C1 segment of cervical spinal cord (tissue), 14 donors: ENCODE results near the gene INSC.
"Not testable (repeated sequence)": the region's sequence is repeated elsewhere in the genome, so short reads cannot be mapped to it uniquely, and the experiment has no call there.

Experiments used
- DNase-seq, 14 donors: peaks; one replicate each; lab custom pipeline; 2025; lab: John Stamatoyannopoulos, UW

Gene INSC, protein sequence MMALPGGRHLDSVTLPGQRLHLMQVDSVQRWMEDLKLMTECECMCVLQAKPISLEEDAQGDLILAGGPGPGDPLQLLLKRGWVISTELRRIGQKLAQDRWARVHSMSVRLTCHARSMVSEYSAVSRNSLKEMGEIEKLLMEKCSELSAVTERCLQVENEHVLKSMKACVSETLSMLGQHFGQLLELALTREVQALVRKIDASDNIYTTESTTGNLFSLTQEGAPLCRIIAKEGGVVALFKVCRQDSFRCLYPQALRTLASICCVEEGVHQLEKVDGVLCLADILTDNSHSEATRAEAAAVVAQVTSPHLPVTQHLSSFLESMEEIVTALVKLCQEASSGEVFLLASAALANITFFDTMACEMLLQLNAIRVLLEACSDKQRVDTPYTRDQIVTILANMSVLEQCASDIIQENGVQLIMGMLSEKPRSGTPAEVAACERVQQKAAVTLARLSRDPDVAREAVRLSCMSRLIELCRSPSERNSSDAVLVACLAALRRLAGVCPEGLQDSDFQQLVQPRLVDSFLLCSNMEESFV

DNA sequence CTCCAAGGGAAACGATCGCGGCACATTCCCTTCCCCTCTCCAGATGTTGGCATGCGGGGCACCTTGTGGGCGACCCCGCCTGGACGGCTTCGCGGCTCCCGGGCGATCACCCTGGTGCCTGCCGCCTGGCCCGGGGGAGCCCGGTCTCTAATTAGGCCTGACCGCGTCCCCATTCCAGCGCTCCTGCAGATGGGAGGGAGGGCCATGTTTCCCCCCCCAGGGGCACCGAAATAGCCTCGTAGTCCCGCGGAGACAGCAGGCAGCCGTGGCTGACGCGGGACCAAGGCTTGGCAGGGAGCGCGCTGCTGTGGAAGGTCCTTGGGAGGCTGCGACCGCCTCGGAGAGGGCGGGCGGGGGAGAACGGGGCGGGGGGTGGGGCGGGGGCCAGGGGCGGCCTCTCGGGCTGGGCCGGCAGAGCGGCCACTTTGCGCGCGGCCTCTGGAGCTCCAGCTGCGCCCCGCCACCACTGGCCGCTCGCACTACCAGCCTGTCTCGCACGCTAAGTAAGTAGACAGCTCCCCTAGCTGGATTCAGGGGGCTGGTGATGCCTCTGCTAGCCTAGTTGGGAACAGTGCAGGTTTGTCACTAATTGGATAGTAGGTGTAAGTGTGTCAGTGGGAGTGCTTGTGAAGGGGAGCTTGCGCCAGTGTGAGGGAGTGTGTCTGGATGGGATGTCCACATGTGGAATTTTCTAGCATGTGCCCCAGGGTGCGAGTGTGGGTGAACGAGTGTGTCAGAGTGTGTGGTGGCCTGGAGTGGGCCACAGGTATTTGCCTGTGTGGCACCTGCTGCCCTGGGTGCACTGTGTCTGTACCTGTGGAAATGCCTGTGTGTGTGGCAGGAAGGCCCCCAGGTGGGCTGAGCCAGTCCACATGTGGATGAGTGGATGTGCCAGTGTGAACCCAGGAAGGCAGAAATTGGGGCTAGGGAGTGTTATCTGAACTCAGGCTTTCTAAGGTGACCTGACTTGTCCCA is at the start of gene INSC:
INSC (plus strand) TSS at position 423 of the 975 bp plus-strand sequence. CDS start 34,252 bp downstream, outside the sequence.
- peak in 1 of 14 donors; percentile 16 for DNase-seq

DNA sequence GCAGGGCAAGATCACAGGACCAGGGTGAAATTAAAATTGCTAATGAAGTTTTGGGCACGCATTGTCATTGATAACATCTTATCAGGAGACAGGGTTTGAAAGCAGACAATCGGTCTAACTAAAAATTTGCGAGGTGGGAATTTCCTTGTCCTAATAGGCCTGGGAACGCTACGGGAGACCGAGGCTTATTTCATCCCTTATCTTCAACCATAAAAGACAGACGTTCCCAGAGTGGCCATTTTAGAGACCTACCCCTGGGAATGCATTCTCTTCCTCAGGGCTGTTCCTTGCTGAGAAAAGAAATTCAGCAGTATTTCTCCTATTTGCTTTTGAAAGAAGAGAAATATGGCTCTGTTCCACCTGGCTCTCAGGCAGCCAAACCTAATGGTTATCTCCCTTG is 45.0 kb upstream of the INSC start:
- DNase-seq = not testable (repeated sequence)

DNA sequence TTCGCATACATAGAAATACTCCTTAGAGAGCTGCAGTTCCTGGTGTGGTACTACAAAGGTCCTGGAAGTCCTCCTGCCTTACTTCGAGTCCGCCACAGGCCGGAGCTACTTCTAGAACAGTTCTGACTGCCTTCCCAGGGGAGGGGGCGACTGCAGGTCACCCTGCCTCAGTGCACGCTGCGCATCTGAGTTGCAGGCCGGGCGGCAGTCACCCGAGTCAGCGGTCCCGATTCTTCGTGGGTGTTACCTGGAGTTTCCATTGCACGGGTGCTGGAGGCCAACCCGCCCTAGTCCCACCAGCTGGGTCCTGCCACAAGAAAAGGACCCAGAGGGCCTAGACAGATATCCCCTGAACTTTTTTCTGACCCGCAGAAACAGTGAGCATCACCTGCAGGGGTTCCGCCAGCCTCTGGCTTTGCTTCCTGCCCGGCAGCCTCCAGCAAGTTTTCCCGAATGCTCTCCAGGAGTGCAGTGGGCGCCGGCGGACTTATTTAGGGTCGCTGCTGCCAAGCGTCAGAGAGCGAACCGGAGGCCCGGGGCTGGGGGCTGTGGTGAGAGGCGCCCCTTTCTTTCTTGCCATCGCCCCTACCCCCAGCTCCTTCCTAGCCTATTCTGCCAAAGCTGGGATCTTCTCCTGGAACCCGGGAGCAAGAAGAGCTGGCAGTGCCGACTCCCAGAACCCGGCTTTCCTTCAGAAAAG is 43.0 kb upstream of the INSC start:
- DNase-seq = no peak

DNA sequence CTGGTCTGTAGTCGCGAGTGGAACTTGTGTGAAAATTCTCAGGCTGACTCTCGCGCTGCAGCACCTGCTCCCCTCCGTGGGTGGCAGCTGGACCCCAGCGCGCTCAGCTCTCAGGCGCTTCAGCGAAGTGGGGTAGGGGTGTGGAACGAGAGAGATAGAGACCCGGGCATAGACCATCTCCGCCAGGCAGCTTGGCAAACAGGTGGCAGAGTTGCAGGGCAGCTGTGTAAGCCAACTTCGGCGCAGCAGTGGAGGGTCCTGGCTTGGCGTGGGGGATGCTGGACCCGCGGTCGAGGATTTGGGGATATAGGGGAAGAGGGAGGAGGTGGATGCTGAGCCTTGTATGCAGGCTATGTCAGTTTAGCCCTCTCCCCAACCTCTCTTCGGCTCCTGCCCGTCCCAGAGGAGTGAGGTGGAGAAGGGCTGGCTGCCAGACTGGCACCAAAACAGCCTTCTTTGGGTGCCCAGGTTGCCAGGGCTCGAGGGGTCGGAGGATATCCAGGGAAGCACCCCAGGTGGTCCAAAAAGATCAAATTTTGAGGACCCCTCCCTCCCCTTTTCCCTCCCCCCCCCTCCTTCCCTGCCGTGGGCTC is 42.1 kb upstream of the INSC start:
- DNase-seq = no peak

DNA sequence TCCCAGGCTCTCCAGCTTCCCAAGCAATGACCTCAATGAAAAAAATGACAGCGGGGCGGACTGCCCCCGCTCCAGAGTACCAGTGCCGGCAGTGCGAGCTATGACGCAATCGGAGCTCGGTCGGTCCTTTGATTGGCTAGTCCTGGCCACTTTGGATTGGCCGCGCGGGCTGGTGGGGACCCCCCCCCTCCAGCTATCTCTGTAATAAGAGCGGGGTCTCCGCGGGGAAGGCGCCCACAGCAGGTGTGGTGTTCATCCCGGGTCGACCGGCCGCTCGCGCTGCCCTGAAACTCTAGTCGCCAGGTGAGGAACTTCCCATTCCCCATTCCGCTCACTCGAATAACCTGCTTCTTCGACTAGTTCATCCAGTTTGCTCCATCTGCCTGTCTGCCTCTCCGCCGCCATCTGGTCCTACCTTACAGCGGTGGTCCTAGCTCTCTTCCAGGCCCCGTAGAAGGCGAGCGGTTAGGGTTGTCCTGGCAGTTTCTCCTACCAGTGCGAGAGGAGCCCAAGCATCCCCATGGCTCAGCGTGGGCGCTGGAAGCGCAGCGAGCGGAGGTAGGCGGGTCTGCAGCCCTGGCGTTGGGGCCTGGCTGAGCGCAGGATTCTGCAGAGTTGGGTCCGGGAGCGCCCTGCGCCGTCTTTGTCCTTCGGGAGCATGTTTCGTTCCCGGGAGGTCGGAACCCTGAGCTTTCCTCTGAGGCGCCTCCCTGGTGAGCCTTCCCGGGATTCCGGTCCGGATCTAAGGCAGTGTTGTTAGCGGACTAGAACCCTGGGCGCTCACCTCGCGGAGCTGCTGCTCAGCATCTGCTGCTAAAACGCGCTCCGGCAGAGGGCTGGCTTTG is 41.1 kb upstream of the INSC start, which contains the start of gene CALCB:
CALCB (plus strand) TSS at position 233 of the 845 bp plus-strand sequence. CDS start 1,126 bp downstream, outside the sequence.
- DNase-seq = peak in 1 of 14 donors; percentile 12

DNA sequence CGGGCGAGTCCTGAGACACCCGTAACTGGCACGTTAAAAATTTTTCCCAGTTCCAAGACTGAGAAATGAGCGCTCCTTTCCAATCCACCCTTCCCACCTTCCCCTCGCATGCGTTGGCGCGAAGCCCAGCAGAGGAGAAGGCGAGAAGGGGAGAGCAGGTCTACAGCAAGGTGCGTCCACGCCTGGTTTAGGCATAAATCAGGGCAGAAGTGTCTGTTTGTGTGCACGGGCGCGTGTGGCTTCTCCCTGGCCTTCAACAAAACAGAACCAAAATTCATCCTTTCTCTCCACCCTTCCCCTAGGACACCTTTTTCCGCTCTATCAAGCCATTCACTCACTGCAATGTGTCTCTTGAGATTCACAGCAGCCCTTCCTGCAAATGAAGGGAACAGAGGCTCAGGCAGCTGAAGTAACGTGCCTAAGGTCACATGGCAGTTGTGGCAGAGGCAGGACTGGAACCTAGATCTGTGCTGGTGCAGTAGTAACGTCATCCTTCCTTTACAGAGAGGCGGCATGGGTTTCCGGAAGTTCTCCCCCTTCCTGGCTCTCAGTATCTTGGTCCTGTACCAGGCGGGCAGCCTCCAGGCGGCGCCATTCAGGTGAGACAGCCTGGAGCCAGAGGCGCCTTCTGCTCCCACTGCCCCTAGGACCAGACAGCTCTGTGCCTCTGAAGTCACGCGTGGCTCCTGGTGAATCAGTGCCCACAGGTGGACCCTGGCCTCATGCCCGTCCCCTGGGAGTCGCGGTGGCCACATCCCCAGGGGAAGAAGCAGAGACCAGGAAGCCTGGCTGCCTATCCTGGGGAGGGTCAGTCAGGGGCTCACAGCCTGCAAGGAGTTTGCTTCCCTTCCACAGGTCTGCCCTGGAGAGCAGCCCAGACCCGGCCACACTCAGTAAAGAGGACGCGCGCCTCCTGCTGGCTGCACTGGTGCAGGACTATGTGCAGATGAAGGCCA is 40.2 kb upstream of the INSC start:
- peak in 12 of 14 donors; percentile 26 to 74 (median 42) for DNase-seq

DNA sequence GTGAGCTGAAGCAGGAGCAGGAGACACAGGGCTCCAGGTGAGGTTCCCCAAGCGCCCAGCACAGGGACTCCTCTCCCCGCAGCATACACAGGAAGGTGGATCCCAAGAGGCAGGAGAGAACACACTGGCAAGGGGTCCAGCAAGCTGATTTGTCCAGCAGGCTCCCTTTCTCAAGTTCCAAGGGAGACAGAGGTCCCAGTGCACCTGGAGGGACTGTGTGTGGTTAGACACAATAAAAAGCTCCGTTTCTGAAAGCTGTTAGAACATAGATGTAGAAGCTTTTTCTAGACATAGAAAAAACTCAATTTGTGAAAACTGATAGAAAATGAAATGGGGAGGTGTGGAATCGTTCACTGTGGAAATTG is 39.6 kb upstream of the INSC start:
- no peak for DNase-seq

DNA sequence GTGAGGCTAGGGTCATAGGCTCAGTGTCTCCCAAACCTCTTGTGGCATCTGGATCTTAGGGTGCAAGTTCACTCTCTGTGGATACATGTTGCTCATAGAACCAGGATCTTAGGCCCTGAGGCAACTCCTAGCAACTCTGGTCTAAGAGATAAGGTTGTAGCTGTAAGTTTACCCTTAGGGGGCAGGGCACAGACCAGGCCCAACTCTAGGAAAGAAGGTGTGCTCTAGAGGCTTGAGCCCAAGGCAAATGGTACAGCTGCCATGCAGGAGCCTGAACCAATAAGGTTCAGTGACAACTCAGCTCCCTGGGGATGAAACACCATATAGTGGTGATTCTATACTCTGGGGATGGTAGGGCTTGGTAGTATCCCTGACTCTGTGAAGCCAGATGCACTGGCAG is 23.5 kb upstream of the INSC start:
- no peak for DNase-seq

DNA sequence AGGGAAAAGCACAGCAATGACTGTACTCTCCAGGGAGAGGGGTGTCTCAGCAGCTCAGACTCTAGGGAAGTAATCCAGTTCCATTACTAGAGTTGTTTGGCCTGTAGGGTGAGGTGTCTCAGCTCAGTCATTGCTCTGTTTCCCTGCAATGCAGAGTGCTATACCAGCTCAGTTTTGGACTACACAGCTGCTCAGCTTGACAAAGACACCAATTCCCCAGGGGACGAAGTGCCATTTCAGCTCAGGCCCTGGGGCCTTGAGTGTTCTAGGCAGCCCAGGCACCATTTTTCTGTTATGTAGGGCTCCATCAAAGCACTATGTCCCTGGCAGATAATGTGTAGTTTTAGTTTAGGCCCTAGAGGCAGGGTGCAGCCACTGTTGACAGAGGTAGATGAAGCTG is 23.1 kb upstream of the INSC start:
- DNase-seq = no peak

DNA sequence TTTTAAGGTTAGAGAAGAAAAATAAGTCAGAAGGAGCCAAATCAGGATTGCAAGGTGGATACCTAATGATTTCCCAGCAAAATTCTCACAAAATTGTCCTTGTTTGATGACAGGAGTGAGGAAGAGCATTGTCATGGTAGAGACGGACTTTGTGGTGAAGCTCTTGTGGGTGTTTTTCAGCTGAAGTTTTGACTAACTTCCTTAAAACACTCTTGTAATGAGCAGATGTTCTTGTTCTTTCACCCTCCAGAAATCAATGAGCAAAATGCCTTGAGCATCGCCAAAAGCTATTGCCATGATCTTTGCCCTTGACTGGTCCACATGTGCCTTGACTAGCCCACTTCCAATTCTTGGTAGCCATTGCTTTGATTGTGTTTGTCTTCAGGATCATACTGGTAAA is 21.3 kb upstream of the INSC start:
- no peak for DNase-seq

DNA sequence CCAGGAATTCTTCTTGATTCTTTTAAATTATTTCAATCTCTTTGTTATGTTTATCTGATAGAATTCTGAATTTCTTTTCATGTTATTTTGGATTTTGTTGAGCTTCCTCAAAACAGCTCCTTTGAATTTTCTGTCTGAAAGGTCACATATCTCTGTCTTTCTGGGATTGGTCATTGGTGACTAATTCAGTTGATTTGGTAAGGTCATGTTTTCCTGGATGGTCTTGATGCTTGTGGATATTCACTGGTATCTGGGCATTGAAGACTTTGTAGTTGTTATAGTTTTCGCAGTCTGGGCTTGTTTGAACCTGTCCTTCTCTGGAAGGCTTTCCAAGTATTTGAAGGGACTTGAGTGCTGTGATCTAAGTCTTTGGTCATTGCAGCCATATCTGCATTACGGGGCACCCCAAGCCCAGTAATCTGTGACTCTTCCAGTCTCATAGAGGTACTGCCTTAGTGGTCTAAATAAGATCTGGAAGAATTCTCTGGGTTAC is 18.9 kb upstream of the INSC start:
- no peak for DNase-seq

DNA sequence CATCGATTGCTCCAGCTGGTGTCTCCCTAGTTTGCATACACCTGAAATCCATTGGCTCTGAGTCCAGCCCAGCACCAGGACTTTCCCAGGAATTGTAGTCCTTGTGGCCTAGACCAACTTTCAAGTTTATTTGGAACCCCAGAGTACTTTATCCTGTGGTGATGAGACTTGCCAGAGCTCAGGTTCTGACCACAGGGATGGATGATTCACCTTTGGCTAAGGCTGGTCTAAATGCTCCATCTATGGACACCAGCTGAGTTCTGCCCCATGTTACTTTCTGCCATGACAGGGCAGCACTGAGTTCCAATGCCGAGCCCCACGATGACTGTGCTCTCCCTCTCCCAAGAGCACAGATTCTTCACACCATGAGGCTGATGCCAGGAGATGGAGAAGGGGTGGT is 17.3 kb upstream of the INSC start:
- DNase-seq = no peak

DNA sequence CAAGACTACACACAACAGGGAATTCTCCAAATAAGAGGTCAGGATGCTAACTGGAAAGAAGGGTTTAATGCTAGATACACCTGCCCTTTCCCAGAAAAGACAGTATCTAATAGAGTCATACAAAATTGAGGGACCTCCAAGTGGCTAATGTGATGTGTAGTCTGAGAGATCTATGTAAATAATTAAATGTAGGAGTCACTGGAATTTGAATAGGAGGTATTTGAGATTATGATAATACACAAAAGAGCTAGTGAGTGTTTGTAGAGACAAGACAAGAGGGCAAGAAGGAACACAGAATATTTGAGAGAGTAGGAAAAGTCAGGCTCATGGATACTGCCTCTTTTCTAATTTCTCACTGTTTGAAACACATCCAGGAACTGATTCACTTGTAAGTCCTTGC is 15.5 kb upstream of the INSC start:
- DNase-seq = no peak

DNA sequence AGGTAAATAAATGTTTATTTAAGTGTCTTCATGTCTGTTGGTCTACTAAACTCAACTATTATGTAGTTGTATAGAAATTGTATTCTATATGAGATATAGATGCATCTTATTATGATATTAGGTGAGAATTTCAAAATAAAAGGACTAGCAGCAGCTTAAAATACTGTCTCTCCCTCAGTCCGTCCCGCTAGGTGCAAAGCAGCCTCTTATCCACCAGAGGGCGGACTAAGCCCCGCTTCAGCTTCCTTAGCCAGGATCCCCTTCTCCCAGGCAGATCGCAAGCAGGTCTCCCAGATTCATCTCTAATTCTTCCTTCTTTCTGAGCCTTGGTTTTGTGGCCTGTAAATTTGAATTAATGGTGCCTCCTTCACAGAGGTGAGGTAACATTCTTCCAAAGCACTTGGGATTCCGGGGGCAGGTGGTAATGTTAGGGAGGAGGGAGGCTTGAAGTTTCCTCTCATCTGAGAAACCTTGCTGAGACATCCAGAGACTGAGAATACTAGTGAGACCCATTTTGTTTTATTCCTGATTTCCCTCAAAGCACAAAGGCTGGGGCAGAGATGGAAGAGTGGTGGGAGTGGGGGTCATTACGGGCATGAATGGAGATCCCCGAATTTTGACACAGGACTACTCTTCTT is 13.5 kb upstream of the INSC start:
- peak in 8 of 14 donors; percentile 4 to 58 (median 22) for DNase-seq

DNA sequence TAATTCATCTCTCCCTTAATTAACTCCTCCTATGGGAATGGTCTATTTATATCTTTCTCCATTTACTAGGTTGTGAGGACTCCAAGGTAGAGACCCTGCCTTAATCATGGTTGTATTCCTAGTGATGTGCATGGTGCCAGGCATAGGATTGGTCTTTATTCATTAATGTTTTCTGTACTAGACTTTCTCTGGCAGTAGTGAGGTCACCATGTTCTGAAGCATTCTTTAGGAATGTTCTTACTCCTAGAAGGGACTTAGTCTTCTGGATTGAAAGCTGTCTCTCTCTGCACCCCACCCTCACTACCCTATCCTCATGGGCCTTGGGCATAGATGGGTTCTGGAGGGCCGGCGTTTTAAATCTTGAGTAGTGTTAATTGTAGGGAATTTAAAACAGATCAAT is 10.6 kb upstream of the INSC start:
- DNase-seq = no peak

DNA sequence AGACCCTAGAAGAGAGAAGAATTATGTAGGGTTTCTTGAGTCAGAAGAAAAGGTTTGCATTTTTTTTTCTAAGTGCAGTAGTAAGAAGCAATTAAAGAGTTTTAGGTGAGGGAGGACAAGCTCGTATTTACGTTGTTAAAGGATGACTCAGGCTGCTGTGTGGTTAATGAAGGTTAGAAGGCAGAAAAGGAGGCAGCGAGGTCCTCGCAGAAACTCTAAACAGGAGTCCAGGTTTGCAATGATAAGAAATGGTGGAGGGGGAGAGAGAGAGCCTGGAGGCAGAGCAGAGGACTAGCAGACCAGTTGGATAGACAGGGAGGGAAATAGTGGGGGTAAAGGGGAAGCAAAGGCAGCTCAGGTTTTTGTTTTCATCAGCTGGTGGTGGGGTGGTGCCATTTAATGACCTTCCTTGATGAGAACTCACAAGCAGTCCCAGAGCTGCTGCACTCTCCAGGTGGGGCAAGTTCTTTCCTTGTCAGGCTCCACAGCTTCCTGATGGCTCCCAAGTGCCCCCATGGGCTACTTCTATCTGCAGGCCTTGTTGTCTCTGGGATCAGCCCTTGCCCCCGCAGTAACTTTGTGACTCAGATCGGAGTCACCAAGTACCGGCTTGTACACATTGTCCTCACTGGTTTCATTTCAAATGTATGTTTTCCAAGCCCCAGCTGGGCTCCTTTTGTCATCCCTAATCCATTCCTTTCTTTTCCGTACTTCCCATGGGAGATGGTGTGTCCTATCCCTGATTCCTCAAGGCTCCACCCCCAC is 8.3 kb upstream of the INSC start:
- no peak for DNase-seq

DNA sequence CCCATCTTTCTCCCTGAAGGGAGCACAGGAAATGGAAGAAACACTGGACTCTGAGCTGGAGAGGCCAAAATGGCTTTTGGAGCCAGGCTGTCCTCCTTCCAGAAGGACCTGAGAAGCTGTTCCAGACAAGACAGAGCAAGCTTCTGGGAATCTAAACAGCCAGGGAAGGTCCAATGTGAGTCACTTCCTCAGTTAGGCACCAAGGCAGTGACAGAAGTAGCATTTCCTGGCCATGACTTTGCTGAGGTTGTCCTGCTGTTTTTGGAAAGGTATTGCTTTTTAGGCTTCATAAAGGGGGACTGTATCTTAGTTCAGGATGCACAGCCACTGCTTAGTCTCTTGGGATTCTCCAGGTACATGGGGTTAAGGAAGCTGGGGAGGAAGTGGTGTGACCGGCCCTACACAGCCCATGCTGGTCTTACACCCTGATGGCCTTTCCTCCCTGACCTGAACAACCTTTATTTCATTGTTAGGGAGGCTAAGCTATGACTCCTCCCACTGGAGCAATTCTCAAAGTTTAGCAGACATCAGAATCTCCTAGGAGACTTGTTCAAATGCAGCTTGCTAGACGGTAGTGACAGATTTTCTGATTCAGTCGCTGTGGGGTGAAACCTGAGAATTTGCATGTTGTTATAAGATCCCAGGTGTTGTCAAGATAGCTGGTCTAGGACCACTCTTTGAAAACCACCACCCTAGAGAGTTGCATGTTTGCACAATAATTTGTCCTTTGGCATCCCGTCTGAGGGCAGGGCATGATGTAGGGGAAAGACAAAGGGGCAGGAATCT is 6.8 kb upstream of the INSC start:
- DNase-seq = no peak
